ENCODE data around the gene CEPT1. TPM values are rescaled to one million over a fixed set of nuclear protein-coding genes. Genes with fewer than 3 reads are reported as not detected.

Gene CEPT1
- total and polyA plus RNA-seq, 2 of the 8 experiments (the other 6 are each of a cell fraction or from before 2014, with no cell fraction given): 18.5 to 28.6 TPM

- ChIA-PET POLR2A (ENCODE audit: partially characterized antibody) (interaction anchor here (0.5 kb wide), 1 partner anchor 855 kb away, joined by 3 read pairs; no protein-coding TSS in a partner anchor), CTCF (ENCODE audit: partially characterized antibody) (no interaction called here)
- no peak for FAIRE-seq
Measured at GRCh38 chr1:111209622-111210021, 69.6 kb downstream of the CEPT1 start.

More at GRCh38 chr1:111209622-111210021, 69.6 kb downstream of the CEPT1 start:
- H4K5ac ChIP-seq (ENCODE audit: insufficient read length, low read depth, low read length): no peak overlapping the region
- TF ChIP-seq ASH2L (IDR thresholded peaks at IDR 0.05; ENCODE audit: low read length) (no peak), YY1 (IDR thresholded peaks at IDR 0.05; ENCODE audit: low read depth, low read length) (no peak), SP1 (IDR thresholded peaks at IDR 0.05; ENCODE audit: low read depth, low read length) (no peak), ZNF274 (IDR thresholded peaks at IDR 0.05; ENCODE audit: borderline replicate concordance, extremely low read depth, low read length) (no peak), GABPA (IDR thresholded peaks at IDR 0.05; ENCODE audit: borderline replicate concordance, insufficient read depth, low read length) (no peak), JUN (IDR thresholded peaks at IDR 0.05; ENCODE audit: low read depth, low read length) (no peak), USF2 (IDR thresholded peaks at IDR 0.05; ENCODE audit: low read length) (no peak), TAF1 (IDR thresholded peaks at IDR 0.05; ENCODE audit: low read depth, low read length) (no peak), CHD2 (IDR thresholded peaks at IDR 0.05; ENCODE audit: low read length) (no peak), POU5F1 (IDR thresholded peaks at IDR 0.05; ENCODE audit: low read depth, low read length) (no peak), JUND (IDR thresholded peaks at IDR 0.05; ENCODE audit: low read length) (no peak), SUZ12 (IDR thresholded peaks at IDR 0.05; ENCODE audit: low read length) (no peak)
- no peak overlapping the region for H3K18ac ChIP-seq (ENCODE audit: extremely low read depth, low read length)
- H3K4me2 ChIP-seq (ENCODE audit: insufficient read depth in 1 of 2, low read depth in 2 of 2, low read length in 2 of 2): no peak overlapping the region
- H3K9me3 ChIP-seq (ENCODE audit: insufficient read depth in 2 of 2, low read depth in 1 of 2, low read length in 1 of 2): no peaks in the 10 kb centered on the region
- H3K9ac ChIP-seq (replicated peaks in 1 of 4; ENCODE audit: extremely low read depth in 1 of 4, low read depth in 3 of 4, low read length in 3 of 4): no peak overlapping the region
- H3K4me1 ChIP-seq (replicated peaks in 1 of 4; ENCODE audit: control insufficient read depth in 3 of 4, insufficient read depth in 4 of 4, low read length in 3 of 4): peaks cover 0 to 7% (median 1%) of the 10 kb centered on the region in 4 experiments; a peak in 2 of 7 replicates
- no peak overlapping the region for H2BK15ac ChIP-seq (ENCODE audit: low read length)
- H4K8ac ChIP-seq (ENCODE audit: extremely low read depth, insufficient read depth, low read length): no peak overlapping the region
- H2BK120ac ChIP-seq (replicated peaks; ENCODE audit: low read depth, low read length): no peak overlapping the region
- H2AFZ ChIP-seq (ENCODE audit: low read length): no peak overlapping the region
- H3K79me2 ChIP-seq (ENCODE audit: control insufficient read depth in 1 of 2, insufficient read depth in 2 of 2, low read length in 2 of 2): no peaks in the 10 kb centered on the region
- H3K27me3 ChIP-seq (replicated peaks in 1 of 4; ENCODE audit: control insufficient read depth in 3 of 4, extremely low read depth in 1 of 4, insufficient read depth in 3 of 4, low read length in 3 of 4): peaks cover 8 to 15% (median 10%) of the 10 kb centered on the region in 4 experiments
- no peaks in the 10 kb centered on the region for H3K79me1 ChIP-seq (ENCODE audit: low read depth, low read length)
- no peaks in the 10 kb centered on the region for H4K20me1 ChIP-seq (replicated peaks in 1 of 2; ENCODE audit: control insufficient read depth in 1 of 2, insufficient read depth in 2 of 2, low read length in 2 of 2)
- no peak for DNase-seq (ENCODE audit: low read depth in 1 of 2, low spot score in 2 of 2)
- H2BK12ac ChIP-seq (ENCODE audit: low read depth, low read length): no peak overlapping the region
- H4K91ac ChIP-seq (replicated peaks; ENCODE audit: insufficient read length, low read length): no peak overlapping the region
- no peak overlapping the region for H3K56ac ChIP-seq (replicated peaks; ENCODE audit: insufficient read length, low read depth, low read length)
- no peak overlapping the region for H3K4me3 ChIP-seq (ENCODE audit: extremely low read depth in 1 of 4, insufficient read depth in 2 of 4, low read depth in 3 of 4, low read length in 4 of 4)
- no peaks in the 10 kb centered on the region for H3K36me3 ChIP-seq (ENCODE audit: control insufficient read depth in 2 of 4, insufficient read depth in 4 of 4, low read length in 3 of 4)
- WGBS, 2 experiments (ENCODE audit: extremely low coverage in 1 of 2, insufficient coverage in 1 of 2, insufficient read length in 1 of 2, insufficient replicate concordance in 2 of 2, low coverage in 1 of 2, low lambda C conversion rate in 2 of 2, missing lambda C conversion rate in 1 of 2): 91% methylated on average over 4 of the region's 4 CpGs; no CpG with 5 or more reads in 1 of the 2 experiments
- H3K27ac ChIP-seq (ENCODE audit: low read depth, low read length): no peak overlapping the region
- H2AK5ac ChIP-seq (ENCODE audit: low read depth, low read length): no peak overlapping the region
- H3K4ac ChIP-seq (replicated peaks; ENCODE audit: insufficient read length, low read depth, low read length): no peak overlapping the region
- no peak overlapping the region for H3K14ac ChIP-seq (ENCODE audit: insufficient read length)
- no peaks in the 10 kb centered on the region; the same call in 1 of the 2 replicates for H3K23me2 ChIP-seq (ENCODE audit: low read depth, low read length)
- no peak overlapping the region for H2BK5ac ChIP-seq (ENCODE audit: low read depth, low read length)
- H2BK20ac ChIP-seq (ENCODE audit: low read length): no peak overlapping the region
- H3K23ac ChIP-seq (ENCODE audit: insufficient read length): no peak overlapping the region
